Measurements from ENCODE around the gene CDCP1. TPM values are rescaled to one million over a fixed set of nuclear protein-coding genes. Genes with fewer than 3 reads are reported as not detected.

CDCP1 gene
- total RNA-seq, 4 donors from 2014 or later, result 0.12 to 0.82 (median 0.49) TPM

GRCh38 chr3:45100981-45101407 lies 45.2 kb downstream of the CDCP1 start:
- in situ Hi-C loops (cut with MboI; ENCODE audit: low sequenced_read_pairs in 4 of 4) (no loop called here), intact Hi-C loops (cut with DNase I; ENCODE audit: low total_unique reads) (no loop called here)
- Histone ChIP-seq H3K9me3 (no peaks in the 10 kb centered on the region), H3K4me3 (no peak overlapping the region), H3K27ac (no peak overlapping the region), H3K4me1 (no peaks in the 10 kb centered on the region), H3K36me3 (no peaks in the 10 kb centered on the region), H3K27me3 (no peaks in the 10 kb centered on the region)
- TF ChIP-seq CTCF (IDR thresholded peaks at IDR 0.05 in 4 of 5, conservative IDR thresholded peaks at IDR 0.05 in 1 of 5) (no peak), POLR2A (IDR thresholded peaks at IDR 0.05) (no peak)
- peak in 1 of 2 donors; percentile 39 for ATAC-seq
- no peak for DNase-seq

GRCh38 chr3:45098310-45098709 lies 47.9 kb downstream of the CDCP1 start:
- Histone ChIP-seq H3K27me3 (no peaks in the 10 kb centered on the region), H3K36me3 (no peaks in the 10 kb centered on the region), H3K9me3 (no peaks in the 10 kb centered on the region), H3K4me1 (no peaks in the 10 kb centered on the region), H3K27ac (no peak overlapping the region), H3K4me3 (no peak overlapping the region)
- in situ Hi-C loops (cut with MboI; ENCODE audit: low sequenced_read_pairs in 4 of 4), result no loop called here
- TF ChIP-seq POLR2A (IDR thresholded peaks at IDR 0.05) (no peak), CTCF (IDR thresholded peaks at IDR 0.05 in 4 of 5, conservative IDR thresholded peaks at IDR 0.05 in 1 of 5) (no peak)
- no peak for ATAC-seq
- intact Hi-C loops (cut with DNase I; ENCODE audit: low total_unique reads), result no loop called here
- no peak for DNase-seq

- intact Hi-C loops (cut with DNase I; ENCODE audit: low total_unique reads), result no loop called here
- H3K9me3 ChIP-seq, result no peaks in the 10 kb centered on the region
- no peak overlapping the region for H3K27ac ChIP-seq
- no peak overlapping the region for H3K4me3 ChIP-seq
- no peak for TF ChIP-seq POLR2A (IDR thresholded peaks at IDR 0.05)
- TF ChIP-seq CTCF (IDR thresholded peaks at IDR 0.05 in 4 of 5, conservative IDR thresholded peaks at IDR 0.05 in 1 of 5), result no peak
- DNase-seq (no peak), ATAC-seq (no peak)
- in situ Hi-C loops (cut with MboI; ENCODE audit: low sequenced_read_pairs in 4 of 4), result no loop called here
- no peaks in the 10 kb centered on the region for H3K27me3 ChIP-seq
- no peaks in the 10 kb centered on the region for H3K36me3 ChIP-seq
- H3K4me1 ChIP-seq, result no peaks in the 10 kb centered on the region
These were observed 48.8 kb downstream of the CDCP1 start for GRCh38 chr3:45097296-45097883.

- in situ Hi-C loops (cut with MboI; ENCODE audit: low sequenced_read_pairs in 4 of 4), result no loop called here
- intact Hi-C loops (cut with DNase I; ENCODE audit: low total_unique reads), result no loop called here
- ATAC-seq (no peak), DNase-seq (no peak)
- Histone ChIP-seq H3K4me3 (no peak overlapping the region), H3K27ac (no peak overlapping the region), H3K4me1 (no peaks in the 10 kb centered on the region), H3K36me3 (no peaks in the 10 kb centered on the region), H3K27me3 (no peaks in the 10 kb centered on the region), H3K9me3 (no peaks in the 10 kb centered on the region)
- TF ChIP-seq POLR2A (IDR thresholded peaks at IDR 0.05) (no peak), CTCF (IDR thresholded peaks at IDR 0.05 in 4 of 5, conservative IDR thresholded peaks at IDR 0.05 in 1 of 5) (no peak)
These were observed 50.2 kb downstream of the CDCP1 start for GRCh38 chr3:45095916-45096526.

Measured in gastrocnemius medialis (tissue), 4 donors.